ENCODE measurements around the gene PGA4. TPM values are rescaled to one million over a fixed set of nuclear protein-coding genes. Genes with fewer than 3 reads are reported as not detected.

The PGA4 gene
- total and polyA plus RNA-seq, 2 experiments from 2014 or later = 0.81 TPM; not detected in 1

- no peak for ATAC-seq
- no peak for TF ChIP-seq ETS1 (IDR thresholded peaks at IDR 0.05)
- no peak for TF ChIP-seq NANOG (IDR thresholded peaks at IDR 0.05; ENCODE audit: borderline replicate concordance)
- TF ChIP-seq POLR2AphosphoS5 (IDR thresholded peaks at IDR 0.05; ENCODE audit: low read depth) = no peak
- no peak for TF ChIP-seq REST (IDR thresholded peaks at IDR 0.05; ENCODE audit: unreplicated experiment)
- TF ChIP-seq EZH2 (IDR thresholded peaks at IDR 0.05; ENCODE audit: low read depth, unreplicated experiment) = no peak
- TF ChIP-seq ZNF114 (CRISPR knock-in tag; IDR thresholded peaks at IDR 0.05) = no peak
- no peak for TF ChIP-seq CREB1 (CRISPR knock-in tag; IDR thresholded peaks at IDR 0.05; ENCODE audit: low read depth)
- TF ChIP-seq STAT1 (IDR thresholded peaks at IDR 0.05; ENCODE audit: unreplicated experiment) = no peak
- TF ChIP-seq JUNB (IDR thresholded peaks at IDR 0.05; ENCODE audit: unreplicated experiment) = no peak
- TF ChIP-seq EZH2phosphoT487 (IDR thresholded peaks at IDR 0.05; ENCODE audit: unreplicated experiment) = no peak
- TF ChIP-seq ZNF462 (CRISPR knock-in tag; IDR thresholded peaks at IDR 0.05) = no peak
- TF ChIP-seq ZNF331 (CRISPR knock-in tag; IDR thresholded peaks at IDR 0.05; ENCODE audit: low read depth) = no peak
- TF ChIP-seq CTCF (conservative IDR thresholded peaks at IDR 0.05; ENCODE audit: low read depth in 2 of 2) = no peak
These were observed 45.3 kb downstream of the PGA4 start for GRCh38 chr11:61267437-61267841.

More at GRCh38 chr11:61267437-61267841, 45.3 kb downstream of the PGA4 start:
- H3K27ac Mint-ChIP-seq = no peak overlapping the region
- H3K4me1 Mint-ChIP-seq = no peaks in the 10 kb centered on the region
- Histone ChIP-seq H3K27ac (ENCODE audit: low read depth) (no peak overlapping the region), H3K79me2 (replicated peaks; ENCODE audit: insufficient read depth) (no peaks in the 10 kb centered on the region), H2AFZ (no peak overlapping the region), H4K20me1 (replicated peaks; ENCODE audit: insufficient read depth) (peaks cover 3% of the 10 kb centered on the region; the same call in 1 of the 2 replicates), H3K4me1 (ENCODE audit: insufficient read depth) (no peaks in the 10 kb centered on the region), H3K9me2 (ENCODE audit: insufficient read depth) (no peaks in the 10 kb centered on the region), H3K27me3 (ENCODE audit: insufficient read depth) (no peaks in the 10 kb centered on the region), H3K4me2 (no peak overlapping the region), H3K4me3 (no peak overlapping the region), H3K36me3 (ENCODE audit: insufficient read depth) (no peaks in the 10 kb centered on the region), H3F3A (replicated peaks; ENCODE audit: low read depth) (no peaks in the 10 kb centered on the region)
- H3K9me3 Mint-ChIP-seq = no peaks in the 10 kb centered on the region
- no peak overlapping the region for H3K4me3 Mint-ChIP-seq
- H3K36me3 Mint-ChIP-seq (ENCODE audit: low read depth) = peaks cover 9% of the 10 kb centered on the region; the same call in 1 of the 3 replicates
- DNase-seq (ENCODE audit: low spot score) = no peak
- peaks cover 2% of the 10 kb centered on the region for H3K27me3 Mint-ChIP-seq (ENCODE audit: insufficient read depth, low read depth, poor library complexity)

Measured in GM23338 (cell line).